ENCODE measurements around the gene IL37.

The IL37 gene

GRCh38 chr2:112910865-112911264 is at the start of gene IL37:
Gene IL37, plus strand, starts transcription at chr2:112911165. Its CDS starts 1,848 bp downstream, at chr2:112913013.
- Histone ChIP-seq H3K4me1 (ENCODE audit: low read depth, poor library complexity, severe bottlenecking) (no peaks in the 10 kb centered on the region), H3K36me3 (ENCODE audit: insufficient read depth) (no peaks in the 10 kb centered on the region), H3K79me2 (ENCODE audit: insufficient read depth, low read depth) (no peaks in the 10 kb centered on the region), H3K27ac (no peak within 1 kb of the TSS), H3K4me3 (IDR thresholded peaks at IDR 0.05; ENCODE audit: insufficient read depth, low read depth, low read length) (no peak within 1 kb of the TSS), H3K9ac (no peak within 1 kb of the TSS), H4K20me1 (ENCODE audit: insufficient read depth) (no peaks in the 10 kb centered on the region), H3K27me3 (ENCODE audit: insufficient read depth, low read depth) (no peaks in the 10 kb centered on the region), H3K4me2 (no peak within 1 kb of the TSS), H2AFZ (ENCODE audit: low read depth) (no peak within 1 kb of the TSS)
- no peak for TF ChIP-seq CTCF (conservative IDR thresholded peaks at IDR 0.05; ENCODE audit: low read depth, low read length)

- no peak for TF ChIP-seq CTCF (conservative IDR thresholded peaks at IDR 0.05; ENCODE audit: low read depth, low read length)
- Histone ChIP-seq H3K4me3 (IDR thresholded peaks at IDR 0.05; ENCODE audit: insufficient read depth, low read depth, low read length) (no peak overlapping the region), H3K27ac (no peak overlapping the region), H3K36me3 (ENCODE audit: insufficient read depth) (no peaks in the 10 kb centered on the region), H3K4me1 (ENCODE audit: low read depth, poor library complexity, severe bottlenecking) (no peaks in the 10 kb centered on the region), H3K27me3 (ENCODE audit: insufficient read depth, low read depth) (no peaks in the 10 kb centered on the region), H4K20me1 (ENCODE audit: insufficient read depth) (no peaks in the 10 kb centered on the region), H3K79me2 (ENCODE audit: insufficient read depth, low read depth) (no peaks in the 10 kb centered on the region), H3K4me2 (no peak overlapping the region), H2AFZ (ENCODE audit: low read depth) (no peak overlapping the region), H3K9ac (no peak overlapping the region)
These were observed 46.9 kb upstream of the IL37 start for GRCh38 chr2:112864072-112864471.

- no peaks in the 10 kb centered on the region for H3K79me2 ChIP-seq (ENCODE audit: insufficient read depth, low read depth)
- H3K27me3 ChIP-seq (ENCODE audit: insufficient read depth, low read depth) = no peaks in the 10 kb centered on the region
- H2AFZ ChIP-seq (ENCODE audit: low read depth) = no peak overlapping the region
- no peak overlapping the region for H3K4me2 ChIP-seq
- H3K9ac ChIP-seq = no peak overlapping the region
- no peak for TF ChIP-seq CTCF (conservative IDR thresholded peaks at IDR 0.05; ENCODE audit: low read depth, low read length)
- no peak overlapping the region for H3K4me3 ChIP-seq (IDR thresholded peaks at IDR 0.05; ENCODE audit: insufficient read depth, low read depth, low read length)
- H3K27ac ChIP-seq = no peak overlapping the region
- H3K36me3 ChIP-seq (ENCODE audit: insufficient read depth) = no peaks in the 10 kb centered on the region
- no peaks in the 10 kb centered on the region for H3K4me1 ChIP-seq (ENCODE audit: low read depth, poor library complexity, severe bottlenecking)
- H4K20me1 ChIP-seq (ENCODE audit: insufficient read depth) = no peaks in the 10 kb centered on the region
These were observed 44.7 kb upstream of the IL37 start for GRCh38 chr2:112866128-112866835.

- Histone ChIP-seq H3K4me1 (ENCODE audit: low read depth, poor library complexity, severe bottlenecking) (no peaks in the 10 kb centered on the region), H3K27ac (no peak overlapping the region), H3K36me3 (ENCODE audit: insufficient read depth) (no peaks in the 10 kb centered on the region), H2AFZ (ENCODE audit: low read depth) (no peak overlapping the region), H4K20me1 (ENCODE audit: insufficient read depth) (no peaks in the 10 kb centered on the region), H3K4me2 (no peak overlapping the region), H3K27me3 (ENCODE audit: insufficient read depth, low read depth) (no peaks in the 10 kb centered on the region), H3K4me3 (IDR thresholded peaks at IDR 0.05; ENCODE audit: insufficient read depth, low read depth, low read length) (no peak overlapping the region), H3K79me2 (ENCODE audit: insufficient read depth, low read depth) (no peaks in the 10 kb centered on the region), H3K9ac (no peak overlapping the region)
- TF ChIP-seq CTCF (conservative IDR thresholded peaks at IDR 0.05; ENCODE audit: low read depth, low read length) = no peak
These were observed 43.0 kb upstream of the IL37 start for GRCh38 chr2:112867701-112868631.

All from KMS-11 (cell line).